Urothelium cell line (cell line): Measurements from ENCODE around the gene BRINP2.
"Not testable (repeated sequence)": the region's sequence is repeated elsewhere in the genome, so short reads cannot be mapped to it uniquely, and the experiment has no call there.

Source experiments
- DNase-seq: peaks from one replicate; pipeline ENCODE4 v3.0.0; 2011; ENCODE audit warnings: low spot score, mixed read lengths
- FAIRE-seq: peaks from 2 replicates; lab custom pipeline; 2011; peaks lifted over from hg19 to GRCh38; lab: Jason Lieb, UNC

Gene BRINP2

GRCh38 chr1:177306019-177306415 lies 135.3 kb downstream of the BRINP2 start:
- DNase-seq (no peak), FAIRE-seq (no peak)

GRCh38 chr1:177306981-177307380 lies 136.2 kb downstream of the BRINP2 start:
- FAIRE-seq (no peak), DNase-seq (no peak)

DNA sequence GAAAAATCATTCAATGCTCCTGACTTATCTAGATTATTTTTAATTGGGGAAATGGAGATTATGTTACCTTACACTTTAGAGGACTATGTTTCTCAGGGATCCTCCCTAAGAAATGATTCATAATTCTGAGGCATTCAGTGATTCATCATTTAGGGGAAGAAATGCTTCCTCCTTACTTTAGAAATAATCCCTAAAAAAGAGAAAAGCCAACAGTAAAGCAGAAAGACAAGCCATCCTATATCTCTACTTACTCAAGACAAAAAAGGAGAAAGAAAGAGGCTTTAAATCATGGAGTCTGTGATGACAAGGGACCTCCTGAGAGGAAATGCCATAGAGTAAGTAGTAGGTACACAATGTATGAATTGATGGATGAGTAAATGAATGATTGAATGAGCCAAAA lies 137.0 kb downstream of the BRINP2 start:
- DNase-seq (peak; percentile 26), FAIRE-seq (no peak)

DNA sequence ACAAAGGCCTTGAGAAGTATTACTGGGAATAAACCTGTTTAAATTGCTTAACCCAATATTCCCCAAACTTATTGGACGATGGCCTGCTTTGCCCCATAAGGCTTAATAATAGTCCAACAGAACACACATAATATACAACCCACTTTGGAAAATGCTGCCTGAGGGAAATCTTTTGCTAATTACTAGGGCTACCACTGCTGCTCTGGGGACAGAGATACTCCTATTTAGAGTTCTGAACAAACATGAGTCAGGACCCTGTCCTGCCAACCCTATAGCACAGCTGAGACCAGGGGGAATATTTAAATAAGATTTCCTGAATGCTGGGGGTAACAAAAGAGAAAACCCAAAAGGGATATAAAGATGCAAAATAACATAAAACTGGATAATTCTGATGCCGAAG lies 139.1 kb downstream of the BRINP2 start:
- FAIRE-seq (no peak), DNase-seq (no peak)

- DNase-seq, result no peak
- FAIRE-seq, result no peak
Measured at GRCh38 chr1:177310326-177310725, 139.6 kb downstream of the BRINP2 start.

DNA sequence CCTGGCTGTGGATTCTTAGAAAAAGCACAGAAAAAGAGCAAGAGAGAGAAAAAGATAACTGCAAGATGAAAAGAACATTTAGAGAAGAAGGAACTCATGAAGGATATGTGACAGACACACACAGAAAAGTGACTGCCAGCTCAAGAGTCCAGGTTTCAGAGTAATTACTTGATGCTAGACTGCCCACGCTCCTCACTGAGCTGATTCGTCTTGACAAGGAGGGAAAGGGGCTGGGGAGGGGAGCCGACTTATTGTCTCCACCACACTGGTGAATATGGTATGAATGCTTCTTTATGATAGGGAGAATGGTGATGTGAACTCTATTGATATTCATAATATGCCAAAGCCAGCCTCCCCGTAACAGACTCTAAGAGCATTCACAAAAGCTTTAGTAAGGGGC lies 140.4 kb downstream of the BRINP2 start:
- no peak for FAIRE-seq
- no peak for DNase-seq

GRCh38 chr1:177311586-177311985 lies 140.8 kb downstream of the BRINP2 start:
- no peak for FAIRE-seq
- no peak for DNase-seq

- DNase-seq (no peak), FAIRE-seq (no peak)
Measured at GRCh38 chr1:177315261-177315660, 144.5 kb downstream of the BRINP2 start.

- no peak for FAIRE-seq
- no peak for DNase-seq
Measured at GRCh38 chr1:177315761-177316160, 145.0 kb downstream of the BRINP2 start.

GRCh38 chr1:177321434-177321833 lies 150.7 kb downstream of the BRINP2 start:
- not testable (repeated sequence) for DNase-seq, FAIRE-seq

GRCh38 chr1:177328251-177328650 lies 157.5 kb downstream of the BRINP2 start:
- FAIRE-seq (no peak), DNase-seq (no peak)

DNA sequence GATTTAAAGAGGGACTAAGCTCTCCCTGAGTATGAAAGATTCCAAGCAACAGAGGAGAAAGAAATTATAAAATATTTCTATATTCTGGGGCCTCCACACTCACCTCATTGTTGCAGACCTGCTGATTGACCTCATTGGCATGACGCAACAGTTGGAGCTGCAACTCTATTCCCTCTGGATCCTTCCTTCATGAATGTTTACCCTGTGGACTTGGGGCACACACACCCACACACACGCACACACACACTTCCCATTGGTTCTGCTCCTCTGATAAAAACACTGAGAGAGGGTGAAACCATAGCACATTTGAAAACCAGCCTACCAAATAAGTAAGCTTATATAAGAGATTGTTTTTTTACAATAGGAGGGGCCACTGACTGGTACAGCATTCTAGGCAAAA lies 159.1 kb downstream of the BRINP2 start:
- FAIRE-seq (no peak), DNase-seq (no peak)
